ENCODE measurements around the gene MICAL3.

MICAL3 gene

GRCh38 chr22:17761138-17761488 is 263.2 kb downstream of the MICAL3 start:
- no peak for DNase-seq (ENCODE audit: low read depth in 2 of 2)

GRCh38 chr22:17754233-17754925 is 270.0 kb downstream of the MICAL3 start:
- no peak for DNase-seq (ENCODE audit: low read depth in 2 of 2)

DNA sequence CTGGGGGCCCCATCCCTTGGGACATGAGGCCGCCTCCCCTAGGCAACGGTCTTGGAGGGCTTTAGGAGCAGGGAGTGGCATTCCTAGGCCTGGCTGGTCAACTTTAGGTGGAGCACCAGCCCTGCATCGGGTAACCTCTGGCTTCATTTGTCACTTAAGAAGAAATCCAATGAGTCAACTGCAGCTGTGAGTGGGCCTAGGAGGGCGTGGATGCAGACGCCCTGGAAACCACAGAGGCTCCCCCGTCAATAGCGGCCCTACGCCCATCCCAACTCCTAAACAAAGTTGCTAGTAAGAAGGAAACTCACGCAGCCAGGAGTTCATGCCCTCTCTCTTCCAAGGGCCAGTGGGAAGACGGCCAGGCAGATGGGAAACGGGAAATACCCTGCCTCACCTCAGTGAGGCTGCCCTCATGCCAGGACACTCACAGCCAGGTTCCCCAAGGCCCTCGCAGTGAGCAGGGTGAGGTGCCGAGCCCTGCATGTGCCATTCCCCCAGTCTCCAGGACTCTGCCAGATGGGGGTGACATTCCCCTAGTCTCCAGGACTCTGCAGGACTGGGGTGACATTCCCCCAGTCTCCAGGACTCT is 270.9 kb downstream of the MICAL3 start:
- no peak for DNase-seq (ENCODE audit: low read depth in 2 of 2)

DNA sequence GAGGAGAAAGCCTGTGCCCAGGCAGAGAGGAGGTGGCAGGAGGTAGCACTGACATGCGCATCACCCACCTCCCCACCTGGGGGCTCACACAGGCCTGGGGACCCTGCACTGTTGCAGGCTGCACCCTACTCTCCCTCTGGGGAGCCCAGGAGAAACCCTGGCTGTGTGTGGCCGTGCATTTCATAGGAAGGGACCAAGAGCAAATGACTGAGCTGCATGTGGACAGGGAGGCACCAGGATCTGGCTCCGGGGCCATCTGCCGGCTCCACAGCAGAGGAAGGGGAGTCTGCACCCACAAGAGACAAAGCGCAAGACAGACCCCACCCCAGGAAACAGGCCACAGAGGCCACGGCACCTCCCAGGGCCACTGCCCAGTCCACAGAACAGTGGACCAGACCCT is 272.8 kb downstream of the MICAL3 start:
- no peak for DNase-seq (ENCODE audit: low read depth in 2 of 2)

DNA sequence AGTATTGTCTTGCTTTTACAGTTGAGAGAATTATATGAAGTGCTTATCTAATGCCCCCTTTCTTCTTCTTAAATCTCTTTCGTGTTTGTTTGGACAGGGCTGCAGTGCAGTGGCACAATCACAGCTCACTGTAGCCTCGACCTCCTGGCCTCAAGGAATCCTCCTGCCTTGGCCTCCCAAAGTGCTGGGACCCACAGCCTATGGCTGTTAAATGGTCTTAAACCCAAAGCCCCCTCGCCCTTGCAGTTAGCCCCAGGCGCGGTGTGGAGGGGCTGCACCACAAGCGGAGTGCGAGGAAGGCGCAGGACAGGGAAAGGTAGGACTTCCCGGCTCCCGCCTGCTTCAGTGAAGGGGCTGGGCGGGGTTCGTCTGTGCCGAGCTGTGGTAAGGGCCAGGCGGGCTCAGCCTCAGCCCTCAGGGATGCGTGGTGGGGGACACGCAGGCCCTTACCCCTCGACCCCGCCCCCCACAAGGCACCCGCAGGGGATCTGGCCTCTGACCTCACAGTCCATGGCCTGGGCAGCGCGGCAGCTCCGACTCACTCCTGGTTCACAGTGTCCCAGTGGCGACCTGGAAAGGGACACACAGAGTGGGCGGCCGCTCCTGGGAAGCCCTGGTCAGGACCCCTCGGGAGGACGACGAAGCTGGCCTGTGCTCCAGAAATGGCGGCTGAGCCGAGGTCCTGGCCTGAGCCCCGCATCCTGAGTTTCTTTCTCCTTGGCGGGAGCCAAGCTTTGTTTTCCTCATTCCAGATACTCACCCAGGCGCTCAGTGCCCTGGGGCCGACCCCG is 274.6 kb downstream of the MICAL3 start:
- no peak for DNase-seq (ENCODE audit: low read depth in 2 of 2)

GRCh38 chr22:17748555-17749353 is 275.6 kb downstream of the MICAL3 start:
- DNase-seq (ENCODE audit: low read depth in 2 of 2) = no peak

DNA sequence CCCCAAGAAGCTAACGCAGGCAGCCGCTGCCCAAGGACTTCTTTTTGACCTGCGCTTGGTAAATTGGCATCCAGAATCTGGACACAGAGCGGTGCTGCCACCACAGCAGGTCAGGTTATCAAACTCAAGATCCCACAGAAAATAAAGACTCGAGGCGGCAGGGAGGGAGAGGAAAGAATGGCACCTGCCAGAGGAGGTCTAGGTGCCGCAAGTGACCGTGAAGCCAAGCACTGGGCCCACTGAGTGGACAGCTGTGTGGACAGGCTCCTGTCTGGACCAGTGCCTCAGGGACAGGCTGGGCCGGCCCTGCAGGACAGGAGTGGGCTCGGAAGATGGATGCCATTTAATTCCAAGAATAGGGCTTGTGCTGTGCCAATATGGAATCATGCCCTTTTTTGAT is 277.4 kb downstream of the MICAL3 start:
- no peak for DNase-seq (ENCODE audit: low read depth in 2 of 2)

- DNase-seq (ENCODE audit: low read depth in 2 of 2) = no peak
These were observed 279.9 kb downstream of the MICAL3 start for GRCh38 chr22:17744430-17744829.

DNA sequence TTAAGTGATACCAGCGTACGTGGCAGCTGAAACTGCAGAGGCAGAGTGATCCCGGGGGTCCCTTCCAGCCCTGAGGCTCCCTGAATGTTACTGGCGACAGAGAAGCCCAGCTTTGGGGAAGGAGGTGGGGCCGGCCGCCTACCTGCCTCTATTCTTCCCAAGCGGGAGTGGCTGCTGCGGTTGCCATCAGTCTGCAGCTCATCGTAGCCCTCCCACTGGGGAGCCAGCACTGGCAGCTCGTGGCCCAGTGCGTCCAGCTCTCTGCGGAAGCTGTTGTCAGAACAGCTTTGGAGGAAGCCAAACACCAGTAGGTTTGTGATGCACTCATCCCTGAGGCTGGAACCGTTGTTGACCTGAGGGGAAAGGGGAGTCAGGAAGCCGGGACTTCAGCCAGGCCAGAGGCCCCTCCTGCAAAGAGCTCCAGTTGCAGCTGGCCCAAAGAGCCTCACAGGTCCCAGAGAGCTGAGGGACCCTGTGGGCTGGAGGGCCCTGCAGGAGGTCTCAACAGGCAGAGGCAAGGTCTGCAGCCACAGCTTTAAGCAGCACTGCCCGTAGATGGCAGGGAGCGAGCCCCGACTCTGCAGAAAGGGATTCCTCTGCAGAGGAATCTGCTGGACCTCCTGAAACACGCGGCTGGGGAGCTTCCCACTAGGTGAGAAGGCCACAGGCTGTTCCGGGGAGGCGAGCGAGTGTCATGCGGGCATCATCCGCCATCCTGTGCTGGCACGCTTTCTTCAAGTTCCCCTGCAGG is 280.5 kb downstream of the MICAL3 start:
- no peak for DNase-seq (ENCODE audit: low read depth in 2 of 2)

DNA sequence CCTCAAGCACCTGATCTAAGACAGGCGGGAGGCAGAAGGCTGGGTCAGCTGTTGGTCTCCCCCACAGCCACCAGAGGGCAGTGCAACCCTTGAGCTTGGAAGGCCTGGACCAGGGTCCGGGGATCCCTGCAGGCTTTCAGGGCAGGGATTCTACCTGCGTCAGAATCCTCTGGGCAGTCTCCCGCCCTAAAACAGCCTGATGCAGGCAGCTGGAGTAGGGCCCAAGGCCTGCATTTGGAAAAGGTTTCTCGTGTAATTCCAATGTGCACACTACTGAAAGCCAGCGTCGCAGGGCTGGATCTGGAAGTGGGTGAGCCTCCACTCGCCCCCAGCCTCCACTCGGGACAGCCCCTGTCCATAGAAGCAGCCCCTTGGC is 281.8 kb downstream of the MICAL3 start:
- peak; percentile 28 to 52 for DNase-seq (ENCODE audit: low read depth in 2 of 2)

DNA sequence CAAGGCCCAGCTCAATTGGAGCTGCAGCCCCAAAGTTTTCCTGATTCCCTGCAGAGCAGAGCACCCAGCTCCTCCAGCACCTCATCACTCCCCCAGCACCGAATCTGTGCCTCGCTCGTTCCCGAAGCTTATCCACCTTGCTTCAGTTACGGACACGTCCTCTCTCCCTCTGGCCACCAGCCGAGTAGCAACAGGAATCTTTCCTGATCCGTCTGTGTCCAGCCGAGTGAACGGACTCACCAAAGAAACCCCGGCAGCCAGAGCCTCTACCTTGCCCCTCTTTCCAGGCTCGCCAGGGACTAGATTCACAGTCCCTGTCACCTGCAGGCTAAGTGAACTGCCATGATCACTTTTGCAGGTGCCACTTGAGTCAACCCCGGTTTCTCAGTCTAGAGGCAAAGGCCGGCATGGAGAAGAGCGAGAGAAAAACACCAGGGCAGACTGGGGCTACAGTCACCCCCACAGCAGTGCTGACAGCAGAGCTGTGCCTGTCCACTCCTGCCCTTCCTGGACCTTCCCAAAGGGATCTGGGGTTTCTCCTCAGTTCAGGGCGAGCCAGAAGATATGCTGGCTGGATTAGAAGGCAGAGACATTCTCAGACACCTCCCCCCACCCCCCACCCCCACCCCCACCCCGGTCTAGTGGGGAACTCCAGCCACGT is 282.4 kb downstream of the MICAL3 start:
- DNase-seq (ENCODE audit: low read depth in 2 of 2) = no peak

- no peak for DNase-seq (ENCODE audit: low read depth in 2 of 2)
These were observed 285.0 kb downstream of the MICAL3 start for GRCh38 chr22:17739196-17739975.

DNA sequence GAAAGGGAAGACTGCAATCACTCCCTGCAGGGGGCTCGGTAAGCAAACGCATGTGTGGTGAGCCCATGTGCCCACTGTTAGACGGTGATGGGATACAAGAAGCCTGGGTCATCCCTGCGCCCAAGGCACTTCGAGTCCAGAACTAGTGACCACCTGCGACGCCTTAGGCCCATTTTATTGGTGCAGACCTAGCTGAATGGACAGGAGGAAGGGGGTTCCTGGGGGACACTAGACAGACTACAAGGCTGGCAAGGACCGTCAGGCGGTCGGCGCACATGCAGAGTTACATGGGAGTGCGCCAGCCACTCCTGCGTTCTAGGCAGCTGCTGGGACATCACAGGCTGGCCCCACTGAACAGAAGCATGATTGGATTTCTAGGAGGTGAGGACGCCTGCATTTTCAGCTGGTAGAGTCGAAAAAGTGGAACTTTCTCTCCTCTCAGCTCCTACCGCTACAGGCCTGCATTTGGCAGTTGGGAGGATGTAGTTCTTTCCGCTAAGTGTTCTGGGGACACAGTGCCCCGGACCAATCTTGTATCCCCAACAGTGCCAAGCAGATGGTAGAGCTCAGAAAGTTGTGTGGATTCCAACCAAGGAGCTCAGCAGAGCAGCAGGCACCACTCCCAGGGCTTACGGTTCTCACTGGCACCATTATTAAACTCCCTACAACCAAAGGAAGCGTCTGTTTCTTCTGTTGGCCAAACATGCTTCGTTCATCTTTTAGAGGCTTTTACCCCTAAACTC is 285.8 kb downstream of the MICAL3 start:
- no peak for DNase-seq (ENCODE audit: low read depth in 2 of 2)

Data from stimulated activated CD4-positive, alpha-beta T cell treated with anti-CD3 and anti-CD28 coated beads, Interleukin-1b, Interleukin-23, amount 100 ng/mL, for 1 hour (primary cell).